A673 (cell line): ENCODE measurements around the gene L2HGDH. TPM values are rescaled to one million over a fixed set of nuclear protein-coding genes. Genes with fewer than 3 reads are reported as not detected.

Experiments used
- BruUV-seq: library from RNA; stranded (reverse); fragments of 400-500 nt; replicated peaks from 2 replicates; lab custom pipeline; 2021; lab: Mats Ljungman, UMichigan
- CTCF ChIA-PET: fragments of 300-600 bp; sonication (Branson Sonifier 250); formaldehyde crosslinking; loops from one replicate; lab custom pipeline; 2022; ENCODE audit warnings: antibody characterized with exemption; lab: Charles Lee
- POLR2A ChIA-PET: fragments of 300-600 bp; sonication (Branson Sonifier 250); formaldehyde crosslinking; loops from one replicate; lab custom pipeline; 2022; ENCODE audit warnings: antibody characterized with exemption; ENCODE audit not compliant: low non-redundant PET; lab: Charles Lee
- DNase-seq: peaks from one replicate; pipeline ENCODE4 v3.0.0-alpha.2; 2015; ENCODE audit warnings: low spot score
- H3K27ac ChIP-seq: fragments of 200-600 bp; sonication (generic); 2 replicates; pipeline ENCODE4 v1.5.1; 2016; ENCODE audit warnings: mixed run types, low read depth, mild to moderate bottlenecking, mixed read lengths, antibody characterized with exemption, low read length; ENCODE audit not compliant: poor library complexity, severe bottlenecking
- H3K27me3 ChIP-seq: fragments of 200-600 bp; sonication (generic); replicated peaks from 2 replicates; pipeline ENCODE4 v1.6.1; 2017; ENCODE audit warnings: mixed run types, low read depth, mild to moderate bottlenecking, mixed read lengths, antibody characterized with exemption, low read length; ENCODE audit not compliant: insufficient read depth, poor library complexity
- H3K36me3 ChIP-seq: fragments of 200-600 bp; sonication (generic); 2 replicates; pipeline ENCODE4 v1.6.1; 2016; ENCODE audit warnings: mixed run types, mild to moderate bottlenecking, mixed read lengths, antibody characterized with exemption, low read length; ENCODE audit not compliant: insufficient read depth, poor library complexity, severe bottlenecking
- H3K4me1 ChIP-seq: fragments of 200-600 bp; sonication (generic); 2 replicates; pipeline ENCODE4 v1.6.1; 2017; ENCODE audit warnings: mixed run types, mild to moderate bottlenecking, mixed read lengths, antibody characterized with exemption, low read length; ENCODE audit not compliant: insufficient read depth, poor library complexity, severe bottlenecking
- H3K4me3 ChIP-seq: fragments of 200-600 bp; sonication (generic); 2 replicates; pipeline ENCODE4 v1.5.1; 2016; ENCODE audit warnings: low read depth, mixed run types, mild to moderate bottlenecking, mixed read lengths, low read length; ENCODE audit not compliant: poor library complexity, severe bottlenecking
- H3K9me3 ChIP-seq: fragments of 200-600 bp; sonication (generic); 2 replicates; pipeline ENCODE4 v1.6.1; 2016; ENCODE audit warnings: mixed run types, low read depth, mild to moderate bottlenecking, mixed read lengths, antibody characterized with exemption, low read length; ENCODE audit not compliant: poor library complexity, severe bottlenecking
- EZH2 ChIP-seq: fragments of 200-600 bp; sonication (generic); IDR thresholded peaks from 2 replicates; pipeline ENCODE4 v1.6.1; 2017; ENCODE audit warnings: borderline replicate concordance, low read depth, mild to moderate bottlenecking, mixed read lengths, antibody characterized with exemption, low read length; ENCODE audit not compliant: poor library complexity, severe bottlenecking
- intact Hi-C: fragments of 100-400 bp; cut with micrococcal nuclease; formaldehyde crosslinking; loops from one replicate; pipeline ENCODE4 v1.10.0; 2022; ENCODE audit not compliant: unreplicated experiment
- total RNA-seq: library from RNA; stranded (reverse); gene quantifications from 2 replicates; pipeline ENCODE4 v1.2.3, GENCODE V29; 2021
- TF ChIP-seq, protein P1 (sequence below): fragments of 300-800, 200-600 bp; sonication (generic); conservative IDR thresholded peaks from 2 replicates; pipeline ENCODE4 v1.5.1; 2017; ENCODE audit warnings: low read depth, mild to moderate bottlenecking, antibody characterized with exemption, low read length, moderate library complexity, mixed read lengths

The L2HGDH gene
- total RNA-seq, 1 experiment from 2014 or later: 17.4 TPM

GRCh38 chr14:50230701-50231474 lies 81.1 kb downstream of the L2HGDH start:
- POLR2A ChIA-PET: no interaction called here
- DNase-seq: peak; percentile 53
- no TSS peak for BruUV-seq
- peaks cover 18% of the 10 kb centered on the region for H3K4me1 ChIP-seq
- H3K9me3 ChIP-seq: no peaks in the 10 kb centered on the region
- intact Hi-C loops: loop anchor here (5.0 to 10.0 kb wide), 2 partner anchors 116 to 369 kb away; partner anchors contain the start of gene VCPKMT
- no peaks in the 10 kb centered on the region for H3K36me3 ChIP-seq
- no peaks in the 10 kb centered on the region for H3K27me3 ChIP-seq
- H3K4me3 ChIP-seq: peak overlapping the region; percentile 78
- peak overlapping the region; percentile 82 for H3K27ac ChIP-seq
- no peak for TF ChIP-seq EZH2
- TF ChIP-seq, protein P1, sequence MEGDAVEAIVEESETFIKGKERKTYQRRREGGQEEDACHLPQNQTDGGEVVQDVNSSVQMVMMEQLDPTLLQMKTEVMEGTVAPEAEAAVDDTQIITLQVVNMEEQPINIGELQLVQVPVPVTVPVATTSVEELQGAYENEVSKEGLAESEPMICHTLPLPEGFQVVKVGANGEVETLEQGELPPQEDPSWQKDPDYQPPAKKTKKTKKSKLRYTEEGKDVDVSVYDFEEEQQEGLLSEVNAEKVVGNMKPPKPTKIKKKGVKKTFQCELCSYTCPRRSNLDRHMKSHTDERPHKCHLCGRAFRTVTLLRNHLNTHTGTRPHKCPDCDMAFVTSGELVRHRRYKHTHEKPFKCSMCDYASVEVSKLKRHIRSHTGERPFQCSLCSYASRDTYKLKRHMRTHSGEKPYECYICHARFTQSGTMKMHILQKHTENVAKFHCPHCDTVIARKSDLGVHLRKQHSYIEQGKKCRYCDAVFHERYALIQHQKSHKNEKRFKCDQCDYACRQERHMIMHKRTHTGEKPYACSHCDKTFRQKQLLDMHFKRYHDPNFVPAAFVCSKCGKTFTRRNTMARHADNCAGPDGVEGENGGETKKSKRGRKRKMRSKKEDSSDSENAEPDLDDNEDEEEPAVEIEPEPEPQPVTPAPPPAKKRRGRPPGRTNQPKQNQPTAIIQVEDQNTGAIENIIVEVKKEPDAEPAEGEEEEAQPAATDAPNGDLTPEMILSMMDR: no peak
- CTCF ChIA-PET: no interaction called here

DNA sequence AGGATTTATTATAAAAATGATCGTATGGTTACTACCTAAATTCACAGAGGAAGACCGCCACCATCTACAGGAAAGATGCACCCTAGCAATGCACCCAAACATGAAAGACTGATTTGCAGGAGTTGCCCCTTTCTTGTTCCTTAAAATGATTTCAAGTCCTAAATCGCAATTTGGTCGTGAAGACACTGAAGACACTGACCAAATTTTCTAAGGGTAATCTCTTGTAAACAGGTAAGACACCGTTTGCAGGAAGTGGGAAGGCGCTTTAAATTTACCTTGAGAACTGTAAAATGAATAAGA lies 81.7 kb downstream of the L2HGDH start:
- DNase-seq: no peak
- BruUV-seq: no TSS peak
- H3K27ac ChIP-seq: peak overlapping the region; percentile 81
- TF ChIP-seq, protein P1: no peak; the same call in 1 of the 2 replicates
- no peak for TF ChIP-seq EZH2
- no peaks in the 10 kb centered on the region for H3K27me3 ChIP-seq
- H3K4me3 ChIP-seq: peak overlapping the region; percentile 78
- ChIA-PET CTCF (no interaction called here), POLR2A (no interaction called here)
- no peaks in the 10 kb centered on the region for H3K36me3 ChIP-seq
- intact Hi-C loops: loop anchor here (5.0 to 10.0 kb wide), 2 partner anchors 116 to 368 kb away; partner anchors contain the start of gene VCPKMT
- no peaks in the 10 kb centered on the region for H3K9me3 ChIP-seq
- H3K4me1 ChIP-seq: peaks cover 24% of the 10 kb centered on the region

GRCh38 chr14:50229681-50230080 lies 82.3 kb downstream of the L2HGDH start:
- Histone ChIP-seq H3K4me3 (peak overlapping the region; percentile 78), H3K27me3 (no peaks in the 10 kb centered on the region), H3K9me3 (no peaks in the 10 kb centered on the region), H3K36me3 (no peaks in the 10 kb centered on the region), H3K4me1 (peaks cover 29% of the 10 kb centered on the region), H3K27ac (no peak overlapping the region)
- ChIA-PET CTCF (no interaction called here), POLR2A (no interaction called here)
- intact Hi-C loops: loop anchor here (5.0 to 10.0 kb wide), 2 partner anchors 115 to 367 kb away; partner anchors contain the start of gene VCPKMT
- no peak for DNase-seq
- TSS peak; percentile 57 for BruUV-seq
- TF ChIP-seq EZH2: no peak
- TF ChIP-seq, protein P1: no peak
